Measurements from ENCODE around the gene ANXA1.
"Not testable (repeated sequence)": the region's sequence is repeated elsewhere in the genome, so short reads cannot be mapped to it uniquely, and the experiment has no call there.

The ANXA1 gene

DNA sequence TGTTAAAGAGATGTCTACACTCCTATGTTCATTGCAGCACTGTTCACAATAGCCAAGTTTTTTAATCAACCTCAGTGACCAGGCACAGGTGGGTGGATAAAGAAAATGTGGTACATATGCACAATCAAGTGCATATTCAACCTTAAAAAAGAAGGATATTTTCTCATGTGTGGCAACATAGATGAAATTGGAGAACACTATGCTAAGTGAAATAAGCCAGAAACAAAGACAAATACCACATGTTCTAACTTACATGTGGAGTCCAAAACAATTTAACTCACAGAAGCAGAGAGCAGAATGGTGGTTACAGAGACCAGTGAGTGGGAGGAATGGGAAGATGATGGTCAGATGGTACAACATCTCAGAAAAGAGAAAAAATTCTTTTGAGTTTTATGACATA lies 31.8 kb downstream of the ANXA1 start:
- Histone ChIP-seq H3K27me3 (ENCODE audit: control insufficient read depth in 1 of 2, insufficient read depth in 2 of 2, low read length in 2 of 2) (no peaks in the 10 kb centered on the region), H3K9ac (ENCODE audit: low read length in 2 of 2) (no peak overlapping the region), H3K4me1 (ENCODE audit: control insufficient read depth, insufficient read depth, low read length) (no peaks in the 10 kb centered on the region), H3K36me3 (ENCODE audit: control insufficient read depth in 2 of 2, insufficient read depth in 2 of 2, low read length in 2 of 2) (no peaks in the 10 kb centered on the region), H3K4me3 (ENCODE audit: low read length in 2 of 2) (no peak overlapping the region), H3K27ac (ENCODE audit: low read length) (no peak overlapping the region), H3K9me3 (ENCODE audit: control insufficient read depth in 2 of 2, low read length in 2 of 2) (no peaks in the 10 kb centered on the region)

DNA sequence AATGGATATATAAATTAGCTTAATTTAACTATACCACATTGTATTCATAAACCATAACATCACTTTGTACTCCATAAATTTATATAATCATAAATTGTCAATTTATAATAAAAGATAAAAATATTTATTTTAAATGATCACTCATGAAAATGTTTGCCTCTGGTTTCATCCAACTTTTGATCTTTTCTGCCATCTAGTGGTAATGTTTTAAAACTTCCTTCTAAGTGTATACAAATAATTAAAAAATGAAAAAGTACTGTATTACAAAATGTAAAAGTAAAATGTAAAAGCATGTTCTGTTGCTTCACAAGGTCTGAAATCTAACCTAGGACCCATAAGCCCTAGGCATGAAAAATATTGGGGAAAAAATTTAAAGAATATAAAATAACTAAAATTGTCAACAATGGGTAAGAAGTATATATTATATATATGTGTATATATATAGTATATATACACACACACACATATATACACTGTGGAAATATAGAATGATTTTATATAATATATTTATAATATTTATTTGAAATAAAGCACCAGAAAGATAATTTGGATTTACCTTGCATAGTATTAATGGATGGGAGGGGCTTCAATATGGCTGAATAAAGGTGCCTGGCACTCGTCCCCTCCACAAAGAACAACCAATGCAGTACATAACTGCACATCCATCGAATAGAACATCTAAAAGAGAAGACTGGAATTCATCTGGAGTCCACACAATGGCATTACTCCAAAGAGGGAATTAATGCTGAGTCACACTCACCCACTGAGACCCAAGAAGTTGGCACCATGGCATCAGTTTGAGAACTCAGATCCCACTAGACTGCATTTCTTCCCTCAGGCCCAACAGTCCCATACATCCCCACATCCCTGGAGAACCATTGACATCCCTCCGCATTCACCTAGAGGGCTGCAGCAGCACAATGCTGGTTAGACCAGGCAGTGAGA lies 32.5 kb downstream of the ANXA1 start:
- Histone ChIP-seq H3K27ac (ENCODE audit: low read length) (no peak overlapping the region), H3K4me1 (ENCODE audit: control insufficient read depth, insufficient read depth, low read length) (no peaks in the 10 kb centered on the region), H3K36me3 (ENCODE audit: control insufficient read depth in 2 of 2, insufficient read depth in 2 of 2, low read length in 2 of 2) (no peaks in the 10 kb centered on the region), H3K9me3 (ENCODE audit: control insufficient read depth in 2 of 2, low read length in 2 of 2) (no peaks in the 10 kb centered on the region), H3K4me3 (ENCODE audit: low read length in 2 of 2) (no peak overlapping the region), H3K27me3 (ENCODE audit: control insufficient read depth in 1 of 2, insufficient read depth in 2 of 2, low read length in 2 of 2) (no peaks in the 10 kb centered on the region), H3K9ac (ENCODE audit: low read length in 2 of 2) (no peak overlapping the region)

- H3K27me3 ChIP-seq (ENCODE audit: control insufficient read depth in 1 of 2, insufficient read depth in 2 of 2, low read length in 2 of 2); H3K9ac ChIP-seq (ENCODE audit: low read length in 2 of 2); H3K36me3 ChIP-seq (ENCODE audit: control insufficient read depth in 2 of 2, insufficient read depth in 2 of 2, low read length in 2 of 2); H3K4me3 ChIP-seq (ENCODE audit: low read length in 2 of 2); H3K27ac ChIP-seq (ENCODE audit: low read length); H3K4me1 ChIP-seq (ENCODE audit: control insufficient read depth, insufficient read depth, low read length); H3K9me3 ChIP-seq (ENCODE audit: control insufficient read depth in 2 of 2, low read length in 2 of 2): not testable (repeated sequence)
Observed at GRCh38 chr9:73191109-73191508, 39.4 kb downstream of the ANXA1 start.

DNA sequence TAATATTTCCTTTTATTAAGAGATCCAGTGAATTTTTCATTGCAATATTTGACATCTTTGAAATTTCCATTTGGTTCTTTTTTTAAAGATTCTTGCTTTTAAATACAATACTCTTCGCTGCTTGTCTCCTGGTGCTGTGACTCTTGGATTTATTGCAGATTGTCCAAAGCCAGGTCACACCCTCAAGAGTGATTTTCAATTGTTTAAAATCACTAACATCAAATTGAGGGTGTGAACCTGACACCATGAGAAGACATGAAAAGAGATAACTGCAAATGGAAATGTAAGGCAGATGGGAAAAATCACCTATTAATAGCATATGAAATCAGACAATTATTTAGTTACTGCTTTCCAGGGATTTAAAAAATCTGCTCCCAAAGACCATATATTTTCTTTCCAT lies 42.6 kb downstream of the ANXA1 start:
- Histone ChIP-seq H3K9me3 (ENCODE audit: control insufficient read depth in 2 of 2, low read length in 2 of 2) (no peaks in the 10 kb centered on the region), H3K36me3 (ENCODE audit: control insufficient read depth in 2 of 2, insufficient read depth in 2 of 2, low read length in 2 of 2) (no peaks in the 10 kb centered on the region), H3K27me3 (ENCODE audit: control insufficient read depth in 1 of 2, insufficient read depth in 2 of 2, low read length in 2 of 2) (peaks cover 0 to 2% of the 10 kb centered on the region in 2 donors), H3K4me3 (ENCODE audit: low read length in 2 of 2) (no peak overlapping the region), H3K4me1 (ENCODE audit: control insufficient read depth, insufficient read depth, low read length) (no peaks in the 10 kb centered on the region), H3K27ac (ENCODE audit: low read length) (no peak overlapping the region), H3K9ac (ENCODE audit: low read length in 2 of 2) (no peak overlapping the region)

DNA sequence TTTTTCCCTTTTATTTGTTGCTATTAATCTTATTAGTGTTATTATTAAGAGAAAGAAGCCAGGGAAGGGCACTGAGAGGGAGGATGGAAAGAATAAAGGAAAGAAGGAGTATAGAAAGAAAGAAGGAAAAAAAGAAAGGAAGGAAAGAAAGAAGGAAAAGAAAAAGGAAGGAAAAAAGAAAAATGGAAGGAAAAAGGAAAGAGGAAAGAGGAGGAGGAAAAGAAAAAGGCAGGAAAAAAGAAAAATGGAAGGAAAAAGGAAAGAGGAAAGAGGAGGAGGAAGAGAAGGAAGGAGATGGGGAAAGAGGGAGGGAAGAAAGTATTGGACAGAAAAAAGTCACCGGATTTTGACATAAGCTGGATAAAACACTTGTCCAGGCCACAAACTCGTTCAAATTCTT lies 47.8 kb downstream of the ANXA1 start:
- Histone ChIP-seq H3K36me3 (ENCODE audit: control insufficient read depth in 2 of 2, insufficient read depth in 2 of 2, low read length in 2 of 2) (no peaks in the 10 kb centered on the region), H3K9me3 (ENCODE audit: control insufficient read depth in 2 of 2, low read length in 2 of 2) (no peaks in the 10 kb centered on the region), H3K9ac (ENCODE audit: low read length in 2 of 2) (no peak overlapping the region), H3K27me3 (ENCODE audit: control insufficient read depth in 1 of 2, insufficient read depth in 2 of 2, low read length in 2 of 2) (peaks cover 0 to 2% of the 10 kb centered on the region in 2 donors), H3K27ac (ENCODE audit: low read length) (no peak overlapping the region), H3K4me3 (ENCODE audit: low read length in 2 of 2) (no peak overlapping the region), H3K4me1 (ENCODE audit: control insufficient read depth, insufficient read depth, low read length) (no peaks in the 10 kb centered on the region)

GRCh38 chr9:73199886-73200285 lies 48.2 kb downstream of the ANXA1 start:
- no peaks in the 10 kb centered on the region for H3K4me1 ChIP-seq (ENCODE audit: control insufficient read depth, insufficient read depth, low read length)

GRCh38 chr9:73200694-73201452 lies 49.2 kb downstream of the ANXA1 start:
- H3K27me3 ChIP-seq (ENCODE audit: control insufficient read depth in 1 of 2, insufficient read depth in 2 of 2, low read length in 2 of 2) = peaks cover 0 to 2% of the 10 kb centered on the region in 2 donors
- H3K4me1 ChIP-seq (ENCODE audit: control insufficient read depth, insufficient read depth, low read length) = no peaks in the 10 kb centered on the region
- H3K9ac ChIP-seq (ENCODE audit: low read length in 2 of 2) = no peak overlapping the region
- no peak overlapping the region for H3K27ac ChIP-seq (ENCODE audit: low read length)
- H3K4me3 ChIP-seq (ENCODE audit: low read length in 2 of 2) = no peak overlapping the region
- H3K9me3 ChIP-seq (ENCODE audit: control insufficient read depth in 2 of 2, low read length in 2 of 2) = no peaks in the 10 kb centered on the region
- no peaks in the 10 kb centered on the region for H3K36me3 ChIP-seq (ENCODE audit: control insufficient read depth in 2 of 2, insufficient read depth in 2 of 2, low read length in 2 of 2)

More at GRCh38 chr9:73199886-73200285, 48.2 kb downstream of the ANXA1 start:
- Histone ChIP-seq H3K27ac (ENCODE audit: low read length) (no peak overlapping the region), H3K36me3 (ENCODE audit: control insufficient read depth in 2 of 2, insufficient read depth in 2 of 2, low read length in 2 of 2) (no peaks in the 10 kb centered on the region), H3K27me3 (ENCODE audit: control insufficient read depth in 1 of 2, insufficient read depth in 2 of 2, low read length in 2 of 2) (peaks cover 0 to 2% of the 10 kb centered on the region in 2 donors), H3K9ac (ENCODE audit: low read length in 2 of 2) (no peak overlapping the region), H3K9me3 (ENCODE audit: control insufficient read depth in 2 of 2, low read length in 2 of 2) (no peaks in the 10 kb centered on the region), H3K4me3 (ENCODE audit: low read length in 2 of 2) (no peak overlapping the region)

GRCh38 chr9:73202980-73203379 lies 51.3 kb downstream of the ANXA1 start:
- Histone ChIP-seq H3K4me1 (ENCODE audit: control insufficient read depth, insufficient read depth, low read length) (no peaks in the 10 kb centered on the region), H3K9ac (ENCODE audit: low read length in 2 of 2) (no peak overlapping the region), H3K4me3 (ENCODE audit: low read length in 2 of 2) (no peak overlapping the region), H3K36me3 (ENCODE audit: control insufficient read depth in 2 of 2, insufficient read depth in 2 of 2, low read length in 2 of 2) (no peaks in the 10 kb centered on the region), H3K9me3 (ENCODE audit: control insufficient read depth in 2 of 2, low read length in 2 of 2) (no peaks in the 10 kb centered on the region), H3K27me3 (ENCODE audit: control insufficient read depth in 1 of 2, insufficient read depth in 2 of 2, low read length in 2 of 2) (no peaks in the 10 kb centered on the region), H3K27ac (ENCODE audit: low read length) (no peak overlapping the region)

DNA sequence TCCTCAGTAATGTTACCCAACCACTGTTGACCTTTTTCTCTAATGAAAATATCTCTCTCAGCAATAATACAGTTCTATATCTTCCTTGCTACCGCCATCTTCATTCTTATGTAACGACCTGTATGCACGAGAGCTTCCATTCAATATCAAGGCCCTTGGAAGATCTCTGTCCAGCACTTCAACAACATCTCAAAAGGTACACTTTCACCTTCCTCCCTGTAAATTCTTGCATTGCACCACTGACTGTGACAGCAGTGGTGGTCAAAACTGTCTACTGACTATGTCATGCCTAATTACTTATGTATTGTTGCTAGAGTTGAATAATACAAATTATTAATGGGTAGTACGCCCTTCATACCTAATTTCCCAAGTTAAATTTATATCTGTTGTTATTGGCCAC lies 53.3 kb downstream of the ANXA1 start:
- no peaks in the 10 kb centered on the region for H3K9me3 ChIP-seq (ENCODE audit: control insufficient read depth in 2 of 2, low read length in 2 of 2)
- no peak overlapping the region for H3K4me3 ChIP-seq (ENCODE audit: low read length in 2 of 2)
- no peaks in the 10 kb centered on the region for H3K27me3 ChIP-seq (ENCODE audit: control insufficient read depth in 1 of 2, insufficient read depth in 2 of 2, low read length in 2 of 2)
- H3K36me3 ChIP-seq (ENCODE audit: control insufficient read depth in 2 of 2, insufficient read depth in 2 of 2, low read length in 2 of 2) = no peaks in the 10 kb centered on the region
- no peak overlapping the region for H3K9ac ChIP-seq (ENCODE audit: low read length in 2 of 2)
- H3K27ac ChIP-seq (ENCODE audit: low read length) = no peak overlapping the region
- no peaks in the 10 kb centered on the region for H3K4me1 ChIP-seq (ENCODE audit: control insufficient read depth, insufficient read depth, low read length)

- Histone ChIP-seq H3K9ac (ENCODE audit: low read length in 2 of 2) (no peak overlapping the region), H3K36me3 (ENCODE audit: control insufficient read depth in 2 of 2, insufficient read depth in 2 of 2, low read length in 2 of 2) (no peaks in the 10 kb centered on the region), H3K9me3 (ENCODE audit: control insufficient read depth in 2 of 2, low read length in 2 of 2) (no peaks in the 10 kb centered on the region), H3K4me1 (ENCODE audit: control insufficient read depth, insufficient read depth, low read length) (no peaks in the 10 kb centered on the region), H3K27ac (ENCODE audit: low read length) (no peak overlapping the region), H3K27me3 (ENCODE audit: control insufficient read depth in 1 of 2, insufficient read depth in 2 of 2, low read length in 2 of 2) (no peaks in the 10 kb centered on the region), H3K4me3 (ENCODE audit: low read length in 2 of 2) (no peak overlapping the region)
Observed at GRCh38 chr9:73206851-73207250, 55.2 kb downstream of the ANXA1 start.
